SK-MEL-5 (cell line): ENCODE measurements around the gene DOK5. TPM values are rescaled to one million over a fixed set of nuclear protein-coding genes. Genes with fewer than 3 reads are reported as not detected.

ENCODE experiments used
- DNase-seq: peaks from one replicate; pipeline ENCODE4 v3.0.0-alpha.2; 2016; ENCODE audit warnings: low read depth, low spot score
- in situ Hi-C: cut with HindIII; loops from 2 replicates; pipeline ENCODE4 v1.10.0; 2016; ENCODE audit warnings: low sequenced_read_pairs, high pct_unique_total_duplicates, low pct_unique_long_range_greater_than_20kb
- total RNA-seq: library from RNA; depleted of rRNA; stranded (reverse); fragments of >200 nt; shearing (Covaris generic); gene quantifications from 2 replicates; pipeline ENCODE4 v1.2.3, GENCODE V29; 2014

DOK5 gene
- total RNA-seq, 1 experiment from 2014 or later = 2.2 TPM

GRCh38 chr20:54494303-54495006 lies 19.1 kb downstream of the DOK5 start:
- DNase-seq = no peak
- in situ Hi-C loops = no loop called here

GRCh38 chr20:54497931-54498718 lies 22.7 kb downstream of the DOK5 start:
- DNase-seq = no peak
- in situ Hi-C loops = no loop called here

GRCh38 chr20:54499111-54499510 lies 23.7 kb downstream of the DOK5 start:
- in situ Hi-C loops = no loop called here
- no peak for DNase-seq

GRCh38 chr20:54502179-54502578 lies 26.8 kb downstream of the DOK5 start:
- DNase-seq = no peak
- in situ Hi-C loops = no loop called here

- in situ Hi-C loops = no loop called here
- DNase-seq = no peak
These were observed 31.2 kb downstream of the DOK5 start for GRCh38 chr20:54506643-54507042.

- no peak for DNase-seq
- in situ Hi-C loops = no loop called here
These were observed 35.2 kb downstream of the DOK5 start for GRCh38 chr20:54510541-54511129.

GRCh38 chr20:54512694-54513093 lies 37.3 kb downstream of the DOK5 start:
- DNase-seq = no peak
- in situ Hi-C loops = no loop called here

- in situ Hi-C loops = no loop called here
- no peak for DNase-seq
These were observed 38.7 kb downstream of the DOK5 start for GRCh38 chr20:54514028-54514607.

GRCh38 chr20:54515793-54516628 lies 40.6 kb downstream of the DOK5 start:
- in situ Hi-C loops = no loop called here
- DNase-seq = no peak

- in situ Hi-C loops = no loop called here
- no peak for DNase-seq
These were observed 42.0 kb downstream of the DOK5 start for GRCh38 chr20:54517241-54517975.

GRCh38 chr20:54524849-54525248 lies 49.5 kb downstream of the DOK5 start:
- no peak for DNase-seq
- in situ Hi-C loops = no loop called here

GRCh38 chr20:54525916-54526590 lies 50.7 kb downstream of the DOK5 start:
- DNase-seq = no peak
- in situ Hi-C loops = no loop called here

GRCh38 chr20:54526801-54527200 lies 51.4 kb downstream of the DOK5 start:
- no peak for DNase-seq
- in situ Hi-C loops = no loop called here

GRCh38 chr20:54532573-54532972 lies 57.2 kb downstream of the DOK5 start:
- DNase-seq = no peak
- in situ Hi-C loops = no loop called here

GRCh38 chr20:54534101-54534500 lies 58.7 kb downstream of the DOK5 start:
- no peak for DNase-seq
- in situ Hi-C loops = no loop called here

GRCh38 chr20:54535033-54535432 lies 59.6 kb downstream of the DOK5 start:
- in situ Hi-C loops = no loop called here
- no peak for DNase-seq

- in situ Hi-C loops = no loop called here
- DNase-seq = no peak
These were observed 60.4 kb downstream of the DOK5 start for GRCh38 chr20:54535746-54536145.
